HEK293 (cell line): Measurements from ENCODE around the gene PBLD.

Experiments used
- GLI2 ChIP-seq: fragments of 450-650 bp; formaldehyde crosslinking; IDR thresholded peaks from 2 replicates; pipeline ENCODE4; 2017; ENCODE audit warnings: missing biosample characterization, missing genetic modification characterization, low read depth, borderline replicate concordance
- GLIS2 ChIP-seq: fragments of 450-650 bp; formaldehyde crosslinking; IDR thresholded peaks from 2 replicates; pipeline ENCODE4 v1.5.1; 2016; ENCODE audit warnings: missing biosample characterization, missing genetic modification characterization
- KLF16 ChIP-seq: fragments of 450-650 bp; formaldehyde crosslinking; IDR thresholded peaks from 2 replicates; pipeline ENCODE4 v1.5.1; 2017; ENCODE audit warnings: missing biosample characterization, missing genetic modification characterization
- KLF8 ChIP-seq: fragments of 450-650 bp; formaldehyde crosslinking; IDR thresholded peaks from 2 replicates; pipeline ENCODE4 v1.5.1; 2016; ENCODE audit warnings: missing biosample characterization, missing genetic modification characterization
- OVOL3 ChIP-seq: fragments of 450-650 bp; formaldehyde crosslinking; IDR thresholded peaks from 2 replicates; pipeline ENCODE4 v1.5.1; 2016; ENCODE audit warnings: missing biosample characterization, missing genetic modification characterization
- SP3 ChIP-seq: fragments of 450-650 bp; formaldehyde crosslinking; IDR thresholded peaks from 2 replicates; pipeline ENCODE4 v1.5.1; 2016; ENCODE audit warnings: missing biosample characterization, missing genetic modification characterization
- YY1 ChIP-seq: fragments of 450-650 bp; formaldehyde crosslinking; IDR thresholded peaks from 2 replicates; pipeline ENCODE4 v1.5.1; 2018; ENCODE audit warnings: missing biosample characterization, missing genetic modification characterization
- ZBTB1 ChIP-seq: fragments of 450-650 bp; formaldehyde crosslinking; IDR thresholded peaks from 2 replicates; pipeline ENCODE4 v1.5.1; 2016; ENCODE audit warnings: missing biosample characterization, missing genetic modification characterization
- ZBTB20 ChIP-seq: fragments of 450-650 bp; formaldehyde crosslinking; IDR thresholded peaks from 2 replicates; pipeline ENCODE4 v1.5.1; 2016; ENCODE audit warnings: missing biosample characterization, missing genetic modification characterization
- ZBTB21 ChIP-seq: fragments of 450-650 bp; formaldehyde crosslinking; IDR thresholded peaks from 2 replicates; pipeline ENCODE4 v1.5.1; 2017; ENCODE audit warnings: missing biosample characterization, missing genetic modification characterization
- ZBTB8A ChIP-seq: fragments of 450-650 bp; formaldehyde crosslinking; IDR thresholded peaks from 2 replicates; pipeline ENCODE4 v1.5.1; 2016; ENCODE audit warnings: missing biosample characterization, missing genetic modification characterization
- ZNF223 ChIP-seq: fragments of 450-650 bp; formaldehyde crosslinking; IDR thresholded peaks from 2 replicates; pipeline ENCODE4 v1.5.1; 2016; ENCODE audit warnings: missing biosample characterization, missing genetic modification characterization
- ZNF391 ChIP-seq: fragments of 450-650 bp; formaldehyde crosslinking; IDR thresholded peaks from 2 replicates; pipeline ENCODE4 v1.5.1; 2016; ENCODE audit warnings: low read depth, missing biosample characterization, missing genetic modification characterization, borderline replicate concordance
- ZNF404 ChIP-seq: fragments of 450-650 bp; formaldehyde crosslinking; IDR thresholded peaks from 2 replicates; pipeline ENCODE4 v1.5.1; 2017; ENCODE audit warnings: missing biosample characterization, missing genetic modification characterization
- ZNF473 ChIP-seq: fragments of 450-650 bp; formaldehyde crosslinking; IDR thresholded peaks from 2 replicates; pipeline ENCODE4 v1.5.1; 2017; ENCODE audit warnings: missing biosample characterization, missing genetic modification characterization
- ZNF610 ChIP-seq: fragments of 450-650 bp; formaldehyde crosslinking; IDR thresholded peaks from 2 replicates; pipeline ENCODE4 v1.5.1; 2016; ENCODE audit warnings: missing biosample characterization, missing genetic modification characterization, borderline replicate concordance
- ZNF621 ChIP-seq: fragments of 450-650 bp; formaldehyde crosslinking; IDR thresholded peaks from 2 replicates; pipeline ENCODE4 v1.5.1; 2017; ENCODE audit warnings: missing biosample characterization, missing genetic modification characterization
- ZNF654 ChIP-seq: fragments of 450-650 bp; formaldehyde crosslinking; IDR thresholded peaks from 2 replicates; pipeline ENCODE4 v1.5.1; 2016; ENCODE audit warnings: low read depth, missing biosample characterization, missing genetic modification characterization
- ZNF658 ChIP-seq: fragments of 450-650 bp; formaldehyde crosslinking; IDR thresholded peaks from 2 replicates; pipeline ENCODE4; 2016; ENCODE audit warnings: missing biosample characterization, missing genetic modification characterization
- ZNF660 ChIP-seq: fragments of 450-650 bp; IDR thresholded peaks from 2 replicates; pipeline ENCODE4 v1.5.1; 2018; ENCODE audit warnings: missing biosample characterization, mild to moderate bottlenecking, missing genetic modification characterization
- ZNF677 ChIP-seq: fragments of 450-650 bp; IDR thresholded peaks from 2 replicates; pipeline ENCODE4 v1.5.0; 2018; ENCODE audit warnings: missing biosample characterization, mild to moderate bottlenecking, missing genetic modification characterization, moderate library complexity
- ZNF837 ChIP-seq: fragments of 450-650 bp; formaldehyde crosslinking; IDR thresholded peaks from 2 replicates; pipeline ENCODE4 v1.5.1; 2016; ENCODE audit warnings: missing biosample characterization, missing genetic modification characterization
- ZSCAN16 ChIP-seq: fragments of 450-650 bp; formaldehyde crosslinking; IDR thresholded peaks from 2 replicates; pipeline ENCODE4 v1.5.1; 2016; ENCODE audit warnings: missing biosample characterization, missing genetic modification characterization
- ZSCAN30 ChIP-seq: fragments of 450-650 bp; IDR thresholded peaks from 2 replicates; pipeline ENCODE4 v1.5.1; 2018; ENCODE audit warnings: missing biosample characterization, mild to moderate bottlenecking, missing genetic modification characterization, moderate library complexity
- TF ChIP-seq, protein P1 (sequence below): fragments of 450-650 bp; formaldehyde crosslinking; IDR thresholded peaks from 2 replicates; pipeline ENCODE4 v1.5.1; 2016; ENCODE audit warnings: missing biosample characterization, missing genetic modification characterization
- TF ChIP-seq, protein P2 (sequence below): fragments of 450-650 bp; formaldehyde crosslinking; IDR thresholded peaks from 2 replicates; pipeline ENCODE4 v1.5.1; 2016; ENCODE audit warnings: missing biosample characterization, missing genetic modification characterization
- TF ChIP-seq, protein P3 (sequence below): fragments of 450-650 bp; formaldehyde crosslinking; IDR thresholded peaks from 2 replicates; pipeline ENCODE4 v1.5.1; 2016; ENCODE audit warnings: missing biosample characterization, missing genetic modification characterization
- TF ChIP-seq, protein P4 (sequence below): fragments of 450-650 bp; formaldehyde crosslinking; IDR thresholded peaks from 2 replicates; pipeline ENCODE4 v1.5.1; 2016; ENCODE audit warnings: missing biosample characterization, missing genetic modification characterization
- TF ChIP-seq, protein P5 (sequence below): fragments of 450-650 bp; formaldehyde crosslinking; IDR thresholded peaks from 2 replicates; pipeline ENCODE4 v1.5.1; 2017; ENCODE audit warnings: missing biosample characterization, missing genetic modification characterization
- TF ChIP-seq, protein P6 (sequence below): sonication (generic); formaldehyde crosslinking; IDR thresholded peaks from 2 replicates; pipeline ENCODE4 v1.8.1; 2022; ENCODE audit warnings: mild to moderate bottlenecking, moderate library complexity, missing genetic modification reagents

The PBLD gene

DNA sequence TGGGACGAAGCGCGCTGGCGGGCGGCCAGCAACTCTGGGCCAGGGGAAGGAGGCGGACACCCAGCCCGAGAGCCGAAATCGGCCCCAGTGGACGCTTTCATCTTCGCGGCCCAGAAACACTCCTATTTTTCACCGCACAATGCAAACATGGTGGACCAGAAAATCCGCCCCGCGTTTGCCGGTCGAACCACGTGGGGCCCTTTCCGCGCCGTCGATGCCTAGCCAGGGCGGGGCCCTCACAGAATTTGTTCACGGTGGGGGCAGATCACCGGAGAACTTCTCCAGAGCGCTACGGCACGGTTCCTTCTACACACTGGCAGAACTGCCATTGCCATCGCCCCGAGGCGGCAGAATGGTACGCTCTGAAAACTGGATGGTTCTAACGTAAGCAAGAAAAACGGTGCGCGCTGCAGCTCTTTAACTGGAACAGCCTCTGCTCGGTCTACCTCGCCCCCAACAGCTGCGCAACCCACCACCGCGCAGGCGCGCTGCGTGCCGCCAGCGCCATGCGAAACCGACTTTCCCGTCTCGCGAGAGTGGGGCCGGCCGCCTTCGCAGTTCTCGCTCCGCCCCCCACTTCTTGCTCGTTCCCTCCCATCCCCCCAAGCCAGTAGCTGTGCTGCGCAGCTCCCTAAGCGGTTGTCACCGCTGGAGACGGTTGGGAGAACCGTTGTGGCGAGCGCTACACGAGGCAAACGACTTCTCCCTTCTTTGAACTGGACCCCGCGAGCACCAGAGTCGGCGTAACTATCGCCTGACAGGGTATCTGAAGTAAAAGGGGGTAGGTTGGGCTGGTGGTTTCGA lies 1.1 kb downstream of the PBLD start, which contains the start of gene HNRNPH3 (continued):
- TF ChIP-seq, protein P1, sequence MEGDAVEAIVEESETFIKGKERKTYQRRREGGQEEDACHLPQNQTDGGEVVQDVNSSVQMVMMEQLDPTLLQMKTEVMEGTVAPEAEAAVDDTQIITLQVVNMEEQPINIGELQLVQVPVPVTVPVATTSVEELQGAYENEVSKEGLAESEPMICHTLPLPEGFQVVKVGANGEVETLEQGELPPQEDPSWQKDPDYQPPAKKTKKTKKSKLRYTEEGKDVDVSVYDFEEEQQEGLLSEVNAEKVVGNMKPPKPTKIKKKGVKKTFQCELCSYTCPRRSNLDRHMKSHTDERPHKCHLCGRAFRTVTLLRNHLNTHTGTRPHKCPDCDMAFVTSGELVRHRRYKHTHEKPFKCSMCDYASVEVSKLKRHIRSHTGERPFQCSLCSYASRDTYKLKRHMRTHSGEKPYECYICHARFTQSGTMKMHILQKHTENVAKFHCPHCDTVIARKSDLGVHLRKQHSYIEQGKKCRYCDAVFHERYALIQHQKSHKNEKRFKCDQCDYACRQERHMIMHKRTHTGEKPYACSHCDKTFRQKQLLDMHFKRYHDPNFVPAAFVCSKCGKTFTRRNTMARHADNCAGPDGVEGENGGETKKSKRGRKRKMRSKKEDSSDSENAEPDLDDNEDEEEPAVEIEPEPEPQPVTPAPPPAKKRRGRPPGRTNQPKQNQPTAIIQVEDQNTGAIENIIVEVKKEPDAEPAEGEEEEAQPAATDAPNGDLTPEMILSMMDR: peak; percentile 25; the same call in 1 of the 2 replicates
- TF ChIP-seq ZNF658 (tag by site-specific recombination) (no peak), ZNF677 (tag by site-specific recombination) (0 out of 2 replicates have a peak, but pooled peaks have one; percentile 1), ZSCAN16 (peak; percentile 65; the same call in 1 of the 2 replicates), ZBTB8A (tag by site-specific recombination) (peak; percentile 51), ZNF621 (tag by site-specific recombination) (no peak), ZNF837 (tag by site-specific recombination) (no peak; the same call in 1 of the 2 replicates), SP3 (peak; percentile 90), ZNF660 (peak; percentile 75; the same call in 1 of the 2 replicates), ZBTB1 (peak; percentile 49; the same call in 1 of the 2 replicates), KLF8 (tag by site-specific recombination) (peak; percentile 81), GLI2 (tag by site-specific recombination) (no peak; the same call in 1 of the 2 replicates), ZBTB21 (peak; percentile 30; the same call in 1 of the 2 replicates), ZBTB20 (tag by site-specific recombination) (peak; percentile 74), GLIS2 (tag by site-specific recombination) (peak; percentile 85), ZNF223 (tag by site-specific recombination) (0 out of 2 replicates have a peak, but pooled peaks have one; percentile 9), ZNF654 (tag by site-specific recombination) (no peak), ZNF473 (tag by site-specific recombination) (no peak), ZSCAN30 (tag by site-specific recombination) (peak; percentile 60; the same call in 1 of the 2 replicates), ZNF391 (tag by site-specific recombination) (peak; percentile 32; the same call in 1 of the 2 replicates), ZNF404 (tag by site-specific recombination) (no peak), KLF16 (tag by site-specific recombination) (peak; percentile 99), ZNF610 (tag by site-specific recombination) (peak; percentile 62), OVOL3 (tag by site-specific recombination) (no peak), YY1 (tag by site-specific recombination) (peak; percentile 52)
- TF ChIP-seq, protein P2, sequence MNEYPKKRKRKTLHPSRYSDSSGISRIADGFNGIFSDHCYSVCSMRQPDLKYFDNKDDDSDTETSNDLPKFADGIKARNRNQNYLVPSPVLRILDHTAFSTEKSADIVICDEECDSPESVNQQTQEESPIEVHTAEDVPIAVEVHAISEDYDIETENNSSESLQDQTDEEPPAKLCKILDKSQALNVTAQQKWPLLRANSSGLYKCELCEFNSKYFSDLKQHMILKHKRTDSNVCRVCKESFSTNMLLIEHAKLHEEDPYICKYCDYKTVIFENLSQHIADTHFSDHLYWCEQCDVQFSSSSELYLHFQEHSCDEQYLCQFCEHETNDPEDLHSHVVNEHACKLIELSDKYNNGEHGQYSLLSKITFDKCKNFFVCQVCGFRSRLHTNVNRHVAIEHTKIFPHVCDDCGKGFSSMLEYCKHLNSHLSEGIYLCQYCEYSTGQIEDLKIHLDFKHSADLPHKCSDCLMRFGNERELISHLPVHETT (tag by site-specific recombination): peak; percentile 50
- TF ChIP-seq, protein P3, sequence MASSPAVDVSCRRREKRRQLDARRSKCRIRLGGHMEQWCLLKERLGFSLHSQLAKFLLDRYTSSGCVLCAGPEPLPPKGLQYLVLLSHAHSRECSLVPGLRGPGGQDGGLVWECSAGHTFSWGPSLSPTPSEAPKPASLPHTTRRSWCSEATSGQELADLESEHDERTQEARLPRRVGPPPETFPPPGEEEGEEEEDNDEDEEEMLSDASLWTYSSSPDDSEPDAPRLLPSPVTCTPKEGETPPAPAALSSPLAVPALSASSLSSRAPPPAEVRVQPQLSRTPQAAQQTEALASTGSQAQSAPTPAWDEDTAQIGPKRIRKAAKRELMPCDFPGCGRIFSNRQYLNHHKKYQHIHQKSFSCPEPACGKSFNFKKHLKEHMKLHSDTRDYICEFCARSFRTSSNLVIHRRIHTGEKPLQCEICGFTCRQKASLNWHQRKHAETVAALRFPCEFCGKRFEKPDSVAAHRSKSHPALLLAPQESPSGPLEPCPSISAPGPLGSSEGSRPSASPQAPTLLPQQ: peak; percentile 84; the same call in 1 of the 2 replicates
- TF ChIP-seq, protein P4, sequence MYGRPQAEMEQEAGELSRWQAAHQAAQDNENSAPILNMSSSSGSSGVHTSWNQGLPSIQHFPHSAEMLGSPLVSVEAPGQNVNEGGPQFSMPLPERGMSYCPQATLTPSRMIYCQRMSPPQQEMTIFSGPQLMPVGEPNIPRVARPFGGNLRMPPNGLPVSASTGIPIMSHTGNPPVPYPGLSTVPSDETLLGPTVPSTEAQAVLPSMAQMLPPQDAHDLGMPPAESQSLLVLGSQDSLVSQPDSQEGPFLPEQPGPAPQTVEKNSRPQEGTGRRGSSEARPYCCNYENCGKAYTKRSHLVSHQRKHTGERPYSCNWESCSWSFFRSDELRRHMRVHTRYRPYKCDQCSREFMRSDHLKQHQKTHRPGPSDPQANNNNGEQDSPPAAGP (tag by site-specific recombination): peak; percentile 76
- TF ChIP-seq, protein P5, sequence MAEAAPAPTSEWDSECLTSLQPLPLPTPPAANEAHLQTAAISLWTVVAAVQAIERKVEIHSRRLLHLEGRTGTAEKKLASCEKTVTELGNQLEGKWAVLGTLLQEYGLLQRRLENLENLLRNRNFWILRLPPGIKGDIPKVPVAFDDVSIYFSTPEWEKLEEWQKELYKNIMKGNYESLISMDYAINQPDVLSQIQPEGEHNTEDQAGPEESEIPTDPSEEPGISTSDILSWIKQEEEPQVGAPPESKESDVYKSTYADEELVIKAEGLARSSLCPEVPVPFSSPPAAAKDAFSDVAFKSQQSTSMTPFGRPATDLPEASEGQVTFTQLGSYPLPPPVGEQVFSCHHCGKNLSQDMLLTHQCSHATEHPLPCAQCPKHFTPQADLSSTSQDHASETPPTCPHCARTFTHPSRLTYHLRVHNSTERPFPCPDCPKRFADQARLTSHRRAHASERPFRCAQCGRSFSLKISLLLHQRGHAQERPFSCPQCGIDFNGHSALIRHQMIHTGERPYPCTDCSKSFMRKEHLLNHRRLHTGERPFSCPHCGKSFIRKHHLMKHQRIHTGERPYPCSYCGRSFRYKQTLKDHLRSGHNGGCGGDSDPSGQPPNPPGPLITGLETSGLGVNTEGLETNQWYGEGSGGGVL (tag by site-specific recombination): peak; percentile 79
- TF ChIP-seq, protein P6, sequence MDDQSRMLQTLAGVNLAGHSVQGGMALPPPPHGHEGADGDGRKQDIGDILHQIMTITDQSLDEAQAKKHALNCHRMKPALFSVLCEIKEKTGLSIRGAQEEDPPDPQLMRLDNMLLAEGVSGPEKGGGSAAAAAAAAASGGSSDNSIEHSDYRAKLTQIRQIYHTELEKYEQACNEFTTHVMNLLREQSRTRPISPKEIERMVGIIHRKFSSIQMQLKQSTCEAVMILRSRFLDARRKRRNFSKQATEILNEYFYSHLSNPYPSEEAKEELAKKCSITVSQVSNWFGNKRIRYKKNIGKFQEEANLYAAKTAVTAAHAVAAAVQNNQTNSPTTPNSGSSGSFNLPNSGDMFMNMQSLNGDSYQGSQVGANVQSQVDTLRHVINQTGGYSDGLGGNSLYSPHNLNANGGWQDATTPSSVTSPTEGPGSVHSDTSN (CRISPR knock-in tag): peak; percentile 80
